ENCODE data around the gene DCDC2B.
"Not testable (repeated sequence)": the region's sequence is repeated elsewhere in the genome, so short reads cannot be mapped to it uniquely, and the experiment has no call there.

DCDC2B gene
- 0.04 to 0.12 reads per million in 2 experiments for total RNA-seq

GRCh38 chr1:32208891-32209328 lies at the start of gene DCDC2B:
Gene DCDC2B (plus strand): TSS chr1:32209089. CDS start chr1:32209094, 5 bp downstream.
- DNase-seq (ENCODE audit: low read depth), result no peak

DNA sequence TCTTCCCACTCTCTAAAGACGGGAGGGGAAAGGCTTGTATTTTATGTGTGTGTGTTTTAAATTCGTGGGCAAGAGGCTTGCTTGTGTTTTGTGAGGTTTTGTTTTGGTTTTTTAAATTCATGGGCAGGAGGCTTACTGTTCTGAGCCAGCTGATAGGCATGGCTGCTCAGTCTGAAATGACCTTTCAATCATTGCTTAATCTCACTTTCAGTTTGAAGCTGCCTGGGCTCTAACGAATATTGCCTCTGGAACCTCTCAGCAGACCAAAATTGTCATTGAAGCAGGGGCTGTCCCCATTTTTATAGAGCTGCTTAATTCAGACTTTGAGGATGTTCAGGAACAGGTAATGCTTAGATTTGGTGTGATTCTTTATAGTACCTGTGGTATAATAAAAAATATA lies 49.7 kb upstream of the DCDC2B start:
- DNase-seq (ENCODE audit: low read depth), result no peak

GRCh38 chr1:32163405-32163804 lies 45.5 kb upstream of the DCDC2B start:
- DNase-seq (ENCODE audit: low read depth), result no peak

GRCh38 chr1:32165633-32166032 lies 43.3 kb upstream of the DCDC2B start:
- not testable (repeated sequence) for DNase-seq (ENCODE audit: low read depth)

DNA sequence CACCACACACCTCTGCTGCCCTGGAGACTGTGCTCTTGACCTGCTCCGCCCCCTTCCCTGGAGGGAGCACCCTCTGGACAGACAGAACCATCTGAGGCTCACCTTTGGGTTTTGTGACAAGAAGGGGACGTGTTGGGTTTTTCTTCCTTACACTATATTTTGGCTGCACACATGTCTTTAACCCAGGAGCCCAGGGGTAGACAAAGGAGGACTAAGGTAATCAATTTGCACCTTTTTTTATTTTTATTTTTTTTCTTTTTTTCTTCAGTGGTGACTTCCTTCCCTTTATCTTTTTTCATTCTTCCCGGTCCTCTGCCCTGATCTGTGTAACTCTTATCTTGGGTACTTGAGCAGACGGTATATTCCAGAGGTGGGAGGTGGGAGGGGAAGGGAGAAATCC lies 37.9 kb upstream of the DCDC2B start:
- DNase-seq (ENCODE audit: low read depth), result no peak

GRCh38 chr1:32172621-32173245 lies 36.2 kb upstream of the DCDC2B start:
- no peak for DNase-seq (ENCODE audit: low read depth)

DNA sequence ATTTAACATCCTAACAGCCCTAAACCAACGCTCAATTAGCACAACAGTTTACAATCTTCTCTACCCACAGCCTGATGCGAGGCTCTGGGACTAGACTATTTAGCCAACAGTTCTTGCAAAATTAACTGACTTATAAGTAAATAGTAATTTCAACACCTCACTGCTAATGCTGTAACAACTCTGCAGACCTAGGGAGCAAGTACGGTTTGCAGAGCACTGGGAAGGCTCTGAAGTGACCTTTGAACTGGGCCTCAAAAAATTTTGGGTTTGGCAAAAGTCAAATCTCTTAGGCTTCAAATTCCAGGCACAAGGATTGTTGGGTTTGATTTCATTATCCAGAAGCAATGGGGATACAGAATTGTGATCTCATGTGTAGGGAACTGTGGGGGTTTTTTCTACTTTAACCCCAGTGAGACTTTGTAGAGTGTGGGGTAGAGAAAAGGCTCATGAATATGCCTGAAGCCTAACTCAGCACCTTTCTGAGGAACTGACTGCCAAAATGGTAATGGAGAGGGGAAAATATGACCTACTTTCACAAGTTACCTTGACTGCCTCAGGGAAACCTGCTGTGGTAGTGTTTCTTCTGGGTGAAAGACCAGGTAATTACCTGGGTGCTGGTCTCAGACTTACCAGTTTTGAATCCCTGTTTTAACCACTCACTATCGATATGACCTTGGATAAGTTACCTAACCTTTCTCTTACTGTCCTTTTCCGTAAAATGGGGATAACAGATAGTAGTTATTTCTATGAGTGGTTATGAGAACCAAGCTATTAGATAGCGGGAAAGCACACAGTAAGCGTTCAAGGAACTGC lies 30.3 kb upstream of the DCDC2B start:
- DNase-seq (ENCODE audit: low read depth), result no peak

GRCh38 chr1:32179193-32179442 lies 29.8 kb upstream of the DCDC2B start:
- no peak for DNase-seq (ENCODE audit: low read depth)

- DNase-seq (ENCODE audit: low read depth), result peak; percentile 80
These were observed 29.3 kb upstream of the DCDC2B start, which contains the start of gene TXLNA for GRCh38 chr1:32179443-32180185. Gene TXLNA (plus strand): TSS chr1:32179675. CDS start chr1:32180346, 671 bp downstream.

GRCh38 chr1:32180186-32181060 lies 28.5 kb upstream of the DCDC2B start:
- no peak for DNase-seq (ENCODE audit: low read depth)

DNA sequence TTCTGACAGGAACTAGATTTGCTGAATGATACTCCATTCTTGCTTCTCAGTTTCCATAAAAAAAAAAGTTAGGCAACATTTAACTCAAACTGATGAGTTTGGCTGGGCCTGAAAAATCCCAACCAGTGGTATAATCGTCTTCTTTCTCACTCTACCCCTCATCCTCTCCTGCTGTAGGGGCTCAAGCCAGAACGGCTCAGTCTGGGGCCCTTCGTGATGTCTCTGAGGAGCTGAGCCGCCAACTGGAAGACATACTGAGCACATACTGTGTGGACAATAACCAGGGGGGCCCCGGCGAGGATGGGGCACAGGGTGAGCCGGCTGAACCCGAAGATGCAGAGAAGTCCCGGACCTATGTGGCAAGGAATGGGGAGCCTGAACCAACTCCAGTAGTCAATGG lies 27.8 kb upstream of the DCDC2B start:
- no peak for DNase-seq (ENCODE audit: low read depth)

DNA sequence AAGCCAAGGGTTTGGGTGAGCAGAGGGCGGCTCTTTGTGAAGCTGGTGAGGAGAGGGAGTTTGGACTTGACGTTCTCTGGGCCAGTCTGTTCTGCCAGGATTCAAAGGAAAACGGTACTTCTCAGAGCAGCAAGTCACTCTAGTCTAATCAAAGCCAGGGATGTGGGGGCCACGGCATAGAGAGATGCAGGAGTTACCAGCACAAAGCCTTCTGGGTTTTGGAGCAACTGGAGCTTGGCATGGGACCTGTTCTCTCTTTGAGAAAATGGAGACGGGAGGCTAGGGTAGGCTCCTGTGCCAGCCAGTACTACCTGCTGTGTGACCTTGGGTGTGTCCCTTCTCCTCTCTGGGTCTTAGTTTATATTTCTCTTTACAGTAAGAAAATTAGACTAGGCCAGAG lies 27.3 kb upstream of the DCDC2B start:
- no peak for DNase-seq (ENCODE audit: low read depth)

GRCh38 chr1:32182060-32182459 lies 26.8 kb upstream of the DCDC2B start:
- DNase-seq (ENCODE audit: low read depth), result no peak

- no peak for DNase-seq (ENCODE audit: low read depth)
These were observed 24.2 kb upstream of the DCDC2B start for GRCh38 chr1:32184650-32185049.

DNA sequence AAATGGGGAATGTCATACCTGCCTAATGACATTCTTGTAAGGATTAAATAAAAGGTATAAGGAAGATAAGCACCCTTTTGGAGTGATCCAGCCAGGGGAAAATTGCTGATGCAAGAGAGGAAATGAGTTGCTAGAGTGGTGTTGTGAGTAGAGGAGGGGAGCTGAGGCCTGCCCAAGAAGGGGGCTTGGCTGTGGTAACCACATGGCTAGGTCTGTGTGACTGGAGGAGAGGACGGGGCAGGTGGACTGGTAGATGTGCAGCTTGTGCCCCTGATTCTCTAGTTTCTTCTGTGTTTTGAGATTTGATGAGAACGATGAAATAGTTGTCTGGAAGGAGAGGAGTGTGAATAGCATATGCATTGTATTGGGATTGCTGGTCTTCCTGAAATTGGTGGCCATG lies 22.8 kb upstream of the DCDC2B start:
- no peak for DNase-seq (ENCODE audit: low read depth)

GRCh38 chr1:32186491-32186890 lies 22.4 kb upstream of the DCDC2B start:
- no peak for DNase-seq (ENCODE audit: low read depth)

DNA sequence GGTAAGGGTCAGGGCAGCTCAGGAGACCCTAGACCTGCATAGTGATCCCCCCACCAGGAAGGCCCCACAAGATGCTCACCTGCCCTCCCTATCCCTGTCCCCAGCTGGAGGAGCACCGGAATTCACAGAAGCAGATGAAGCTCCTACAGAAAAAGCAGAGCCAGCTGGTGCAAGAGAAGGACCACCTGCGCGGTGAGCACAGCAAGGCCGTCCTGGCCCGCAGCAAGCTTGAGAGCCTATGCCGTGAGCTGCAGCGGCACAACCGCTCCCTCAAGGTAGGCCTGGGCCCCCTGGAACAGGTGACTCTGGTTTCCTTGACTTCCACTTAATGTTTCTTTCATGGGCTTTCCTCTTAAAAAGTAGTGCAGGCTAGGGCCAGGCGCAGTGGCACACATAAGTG lies 21.0 kb upstream of the DCDC2B start:
- DNase-seq (ENCODE audit: low read depth), result no peak

DNA sequence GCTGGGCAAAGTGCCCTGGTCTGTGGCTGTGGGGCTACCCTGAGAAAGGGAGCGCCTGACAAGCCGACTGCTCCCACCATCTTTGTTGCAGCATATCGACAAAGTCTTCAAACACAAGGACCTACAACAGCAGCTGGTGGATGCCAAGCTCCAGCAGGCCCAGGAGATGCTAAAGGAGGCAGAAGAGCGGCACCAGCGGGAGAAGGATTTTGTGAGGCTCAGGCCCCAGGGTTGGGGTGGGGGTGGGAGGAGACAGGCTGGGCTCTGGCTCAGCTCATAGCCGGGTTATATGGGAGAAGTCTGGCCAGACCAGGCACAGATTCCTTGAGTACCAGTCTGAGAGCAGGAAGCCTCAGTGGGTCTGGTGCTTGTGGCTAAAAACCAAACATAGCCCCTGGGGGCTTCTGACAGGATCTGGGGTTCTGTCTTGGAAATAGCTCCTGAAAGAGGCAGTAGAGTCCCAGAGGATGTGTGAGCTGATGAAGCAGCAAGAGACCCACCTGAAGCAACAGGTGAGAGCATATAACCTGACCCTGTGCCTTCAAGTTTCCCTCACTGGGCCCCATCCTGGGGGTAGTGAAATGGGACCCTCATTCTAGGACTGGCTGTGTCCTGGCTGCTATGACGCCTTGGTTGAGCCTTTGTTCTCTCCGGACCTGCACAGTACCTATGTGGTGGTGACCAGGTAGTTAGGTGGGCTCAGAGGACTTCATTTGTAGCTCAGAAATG lies 16.5 kb upstream of the DCDC2B start:
- DNase-seq (ENCODE audit: low read depth), result no peak

DNA sequence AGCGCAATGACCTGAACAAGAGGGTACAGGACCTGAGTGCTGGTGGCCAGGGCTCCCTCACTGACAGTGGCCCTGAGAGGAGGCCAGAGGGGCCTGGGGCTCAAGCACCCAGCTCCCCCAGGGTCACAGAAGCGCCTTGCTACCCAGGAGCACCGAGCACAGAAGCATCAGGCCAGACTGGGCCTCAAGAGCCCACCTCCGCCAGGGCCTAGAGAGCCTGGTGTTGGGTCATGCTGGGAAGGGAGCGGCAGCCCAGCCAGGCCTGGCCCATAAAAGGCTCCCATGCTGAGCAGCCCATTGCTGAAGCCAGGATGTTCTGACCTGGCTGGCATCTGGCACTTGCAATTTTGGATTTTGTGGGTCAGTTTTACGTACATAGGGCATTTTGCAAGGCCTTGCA lies 13.9 kb upstream of the DCDC2B start:
- DNase-seq (ENCODE audit: low read depth), result no peak

- DNase-seq (ENCODE audit: low read depth), result no peak
These were observed 13.4 kb upstream of the DCDC2B start for GRCh38 chr1:32195531-32195930.
